ENCODE data around the gene DAB1.

DNA sequence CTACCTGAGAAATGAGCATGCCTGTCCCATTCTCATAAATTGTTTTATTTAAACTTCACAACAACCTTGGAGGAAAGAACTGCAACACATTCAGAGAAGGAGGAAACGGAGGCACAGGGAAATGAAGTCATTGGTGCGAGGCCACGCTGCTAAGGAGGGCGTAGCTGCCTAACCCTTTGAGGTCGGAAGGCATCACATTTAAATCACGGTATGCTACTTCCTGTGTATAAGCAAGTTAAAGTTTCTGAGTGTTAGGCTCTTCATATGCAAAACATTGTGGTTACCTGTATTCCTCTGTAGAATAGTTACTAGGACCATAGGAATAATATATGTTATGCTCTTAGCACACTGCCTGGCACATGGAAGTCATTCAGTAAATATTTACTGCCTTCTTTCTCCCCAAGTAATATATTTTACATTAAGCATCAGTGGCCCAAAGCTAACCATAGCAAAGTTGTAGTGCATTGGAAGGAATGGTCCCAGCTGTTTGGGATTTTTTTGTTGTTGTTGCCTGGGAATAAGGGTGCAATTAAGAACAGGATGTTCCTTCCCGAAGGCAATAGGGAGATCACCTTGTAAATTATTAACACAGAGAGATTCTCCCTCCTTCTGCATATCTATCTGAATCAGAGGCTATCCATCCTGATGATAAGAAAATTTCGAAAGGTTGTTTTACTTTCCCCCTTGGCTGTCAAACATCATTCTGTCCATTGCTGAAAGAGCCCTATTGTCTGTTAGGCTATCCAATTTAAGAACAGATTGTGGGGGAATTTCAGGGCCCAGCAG lies 265.8 kb downstream of the DAB1 start:
- TF ChIP-seq CTCF (IDR thresholded peaks at IDR 0.05 in 4 of 5, conservative IDR thresholded peaks at IDR 0.05 in 1 of 5): no peak
- TF ChIP-seq POLR2A (IDR thresholded peaks at IDR 0.05): no peak
